CD4-positive, alpha-beta T cell (primary cell): ENCODE measurements around the gene ARL5C. TPM values are rescaled to one million over a fixed set of nuclear protein-coding genes. Genes with fewer than 3 reads are reported as not detected.

Source experiments
- ATAC-seq: fragments of 200-7000 bp; cut with Tn5 transposase; one replicate; pipeline ENCODE4 v1.10.0; 2022; ENCODE audit warnings: mild to moderate bottlenecking; ENCODE audit not compliant: poor library complexity
- CTCF ChIA-PET: fragments of 350-600 bp; sonication (Branson Sonifier 250); formaldehyde crosslinking; loops from one replicate; lab custom pipeline; 2021; ENCODE audit warnings: antibody characterized with exemption, inconsistent platforms; lab: Charles Lee
- POLR2A ChIA-PET: fragments of 350-600 bp; sonication (Branson Sonifier 250); formaldehyde crosslinking; loops from one replicate; lab custom pipeline; 2021; ENCODE audit warnings: antibody characterized with exemption, inconsistent platforms; lab: Charles Lee
- DNase-seq, 14 experiments: peaks; one replicate each; pipeline ENCODE4 v3.0.0-alpha.2; 2013 to 2020; ENCODE audit warnings: mixed read lengths in 2 of 14
- H3K27ac ChIP-seq, 2 donors: one replicate each; pipeline versions ENCODE4 v1.5.1 to v1.7.0; 2013; ENCODE audit warnings: low read length in 2 of 2, low read depth in 1 of 2, mild to moderate bottlenecking in 1 of 2
- H3K27me3 ChIP-seq, 2 experiments: 1 replicate in 1 of 2; 2 replicates in 1 of 2; pipeline versions ENCODE4 v1.6.1 to v1.7.0; 2013; ENCODE audit warnings: low read length in 2 of 2, control low read depth in 1 of 2, mild to moderate bottlenecking in 1 of 2, moderate library complexity in 1 of 2; ENCODE audit not compliant: insufficient read depth in 2 of 2, control insufficient read depth in 1 of 2
- H3K36me3 ChIP-seq: one replicate; pipeline ENCODE4 v1.6.1; 2013; ENCODE audit warnings: low read length, control low read depth; ENCODE audit not compliant: insufficient read depth
- H3K4me1 ChIP-seq: one replicate; pipeline ENCODE4 v1.6.1; 2013; ENCODE audit warnings: low read length, control low read depth; ENCODE audit not compliant: insufficient read depth
- H3K4me3 ChIP-seq: one replicate; pipeline ENCODE4 v1.5.1; 2013; ENCODE audit warnings: mild to moderate bottlenecking, low read length, moderate library complexity
- H3K9me3 ChIP-seq, 2 experiments: 1 replicate in 1 of 2; 2 replicates in 1 of 2; pipeline versions ENCODE4 v1.6.1 to v1.7.0; 2013; ENCODE audit warnings: low read length in 2 of 2, mild to moderate bottlenecking in 2 of 2, control low read depth in 1 of 2, moderate library complexity in 1 of 2; ENCODE audit not compliant: control insufficient read depth in 1 of 2, insufficient read depth in 1 of 2
- H3K27ac Mint-ChIP-seq: one replicate; pipeline ENCODE4 v1.8.0; 2020; ENCODE audit warnings: mixed read lengths
- H3K27me3 Mint-ChIP-seq: one replicate; pipeline ENCODE4 v1.8.0; 2021; ENCODE audit warnings: mixed read lengths
- H3K36me3 Mint-ChIP-seq: one replicate; pipeline ENCODE4 v1.8.0; 2021; ENCODE audit warnings: low read depth, mixed read lengths
- H3K4me1 Mint-ChIP-seq: one replicate; pipeline ENCODE4 v1.8.0; 2021; ENCODE audit warnings: low read depth, mixed read lengths
- H3K4me3 Mint-ChIP-seq: one replicate; pipeline ENCODE4 v1.8.0; 2020; ENCODE audit warnings: mild to moderate bottlenecking, mixed read lengths
- H3K9me3 Mint-ChIP-seq: one replicate; pipeline ENCODE4 v1.8.0; 2020; ENCODE audit warnings: mixed read lengths
- intact Hi-C, 2 experiments: fragments of 100-400 bp; cut with DNase I in 1 of 2; cut with micrococcal nuclease in 1 of 2; formaldehyde crosslinking; loops; one replicate each; pipeline versions ENCODE4 v1.15.1 to v1.9.0; 2023 to 2025; cut with DNase I, micrococcal nuclease
- total RNA-seq, 174 experiments: library from RNA in 2 of 174; stranded (reverse) in 2 of 174; gene quantifications; one replicate each; pipeline ENCODE4 v1.2.3 and lab custom pipeline; 2021 to 2026
- TF ChIP-seq, protein P1 (sequence below): fragments of 200-600 bp; IDR thresholded peaks from one replicate; pipeline ENCODE4 v1.8.0; 2022; ENCODE audit warnings: antibody characterized with exemption, mild to moderate bottlenecking

The ARL5C gene
- total RNA-seq, 2 experiments from 2014 or later, result not detected

GRCh38 chr17:39186481-39187002, 20.6 kb upstream of the ARL5C start:
- H3K36me3 Mint-ChIP-seq, result peaks cover 41% of the 10 kb centered on the region
- TF ChIP-seq, protein P1, sequence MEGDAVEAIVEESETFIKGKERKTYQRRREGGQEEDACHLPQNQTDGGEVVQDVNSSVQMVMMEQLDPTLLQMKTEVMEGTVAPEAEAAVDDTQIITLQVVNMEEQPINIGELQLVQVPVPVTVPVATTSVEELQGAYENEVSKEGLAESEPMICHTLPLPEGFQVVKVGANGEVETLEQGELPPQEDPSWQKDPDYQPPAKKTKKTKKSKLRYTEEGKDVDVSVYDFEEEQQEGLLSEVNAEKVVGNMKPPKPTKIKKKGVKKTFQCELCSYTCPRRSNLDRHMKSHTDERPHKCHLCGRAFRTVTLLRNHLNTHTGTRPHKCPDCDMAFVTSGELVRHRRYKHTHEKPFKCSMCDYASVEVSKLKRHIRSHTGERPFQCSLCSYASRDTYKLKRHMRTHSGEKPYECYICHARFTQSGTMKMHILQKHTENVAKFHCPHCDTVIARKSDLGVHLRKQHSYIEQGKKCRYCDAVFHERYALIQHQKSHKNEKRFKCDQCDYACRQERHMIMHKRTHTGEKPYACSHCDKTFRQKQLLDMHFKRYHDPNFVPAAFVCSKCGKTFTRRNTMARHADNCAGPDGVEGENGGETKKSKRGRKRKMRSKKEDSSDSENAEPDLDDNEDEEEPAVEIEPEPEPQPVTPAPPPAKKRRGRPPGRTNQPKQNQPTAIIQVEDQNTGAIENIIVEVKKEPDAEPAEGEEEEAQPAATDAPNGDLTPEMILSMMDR, result no peak
- ChIA-PET CTCF (interaction anchor here (1.1 kb wide), 1 partner anchor 22 kb away, joined by 4 read pairs; no protein-coding TSS in a partner anchor), POLR2A (no interaction called here)
- DNase-seq (no peak), ATAC-seq (no peak)
- H3K4me1 Mint-ChIP-seq, result no peaks in the 10 kb centered on the region
- H3K9me3 Mint-ChIP-seq, result no peaks in the 10 kb centered on the region
- Histone ChIP-seq H3K27me3 (no peaks in the 10 kb centered on the region), H3K36me3 (peaks cover 58% of the 10 kb centered on the region), H3K4me3 (no peak overlapping the region), H3K4me1 (no peaks in the 10 kb centered on the region), H3K9me3 (no peaks in the 10 kb centered on the region), H3K27ac (no peak overlapping the region)
- H3K4me3 Mint-ChIP-seq, result no peak overlapping the region
- no peak overlapping the region for H3K27ac Mint-ChIP-seq
- no peaks in the 10 kb centered on the region for H3K27me3 Mint-ChIP-seq
- intact Hi-C loops, result no loop called here

DNA sequence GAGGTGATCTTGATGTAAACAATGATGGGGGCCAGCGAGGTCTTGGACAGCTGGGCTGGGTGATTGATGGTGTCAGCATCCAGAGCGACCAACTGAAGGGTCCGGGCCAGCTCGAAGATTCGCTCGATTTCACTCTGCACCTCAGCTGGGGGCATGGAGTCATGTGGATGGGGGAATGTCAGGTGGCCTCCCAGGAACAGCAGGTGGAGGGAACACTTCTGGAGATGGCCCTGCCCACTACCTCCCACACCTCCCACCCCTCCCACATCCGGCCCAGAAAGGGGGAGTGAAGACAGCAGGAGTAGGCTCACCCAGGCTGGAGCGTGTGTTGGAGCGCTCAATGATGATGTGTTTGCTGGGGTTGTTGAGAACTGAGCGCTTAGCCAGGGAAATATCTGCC, 17.8 kb upstream of the ARL5C start:
- Mint-ChIP-seq H3K36me3 (peaks cover 47% of the 10 kb centered on the region), H3K4me1 (no peaks in the 10 kb centered on the region), H3K9me3 (no peaks in the 10 kb centered on the region), H3K4me3 (no peak overlapping the region), H3K27me3 (no peaks in the 10 kb centered on the region), H3K27ac (no peak overlapping the region)
- Histone ChIP-seq H3K9me3 (no peaks in the 10 kb centered on the region), H3K4me3 (no peak overlapping the region), H3K36me3 (peaks cover 47% of the 10 kb centered on the region), H3K27me3 (no peaks in the 10 kb centered on the region), H3K4me1 (no peaks in the 10 kb centered on the region), H3K27ac (no peak overlapping the region)
- POLR2A ChIA-PET, result interaction anchor here (0.8 kb wide), 1 partner anchor 16 kb away, joined by 3 read pairs; no protein-coding TSS in a partner anchor
- CTCF ChIA-PET, result interaction anchor here (1.1 kb wide), 1 partner anchor 9 kb away, joined by 4 read pairs; no protein-coding TSS in a partner anchor
- TF ChIP-seq, protein P1, result no peak
- intact Hi-C loops, result no loop called here
- no peak for ATAC-seq
- no peak for DNase-seq

DNA sequence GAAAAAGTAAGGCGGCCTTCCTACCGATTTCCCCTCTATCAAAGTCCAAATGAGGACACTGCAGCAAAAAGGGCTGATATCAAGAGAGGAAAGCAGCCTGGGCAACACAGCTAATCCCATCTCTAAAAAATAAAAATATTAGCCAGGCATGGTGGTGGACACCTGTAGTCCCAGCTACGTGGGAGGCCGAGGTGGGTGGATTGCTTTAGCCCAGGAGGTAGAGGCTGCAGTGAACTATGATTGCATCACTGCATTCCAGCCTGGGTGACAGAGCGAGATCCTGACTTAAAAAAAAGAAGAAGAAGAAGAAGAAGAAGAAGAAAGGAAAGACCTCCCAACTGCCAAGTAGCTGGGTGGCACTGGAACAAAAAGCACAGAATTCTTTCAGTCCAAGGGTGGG, 17.1 kb upstream of the ARL5C start:
- no peaks in the 10 kb centered on the region for H3K4me1 Mint-ChIP-seq
- CTCF ChIA-PET, result interaction anchor here (1.1 kb wide), 1 partner anchor 9 kb away, joined by 4 read pairs; no protein-coding TSS in a partner anchor
- Histone ChIP-seq H3K27ac (no peak overlapping the region), H3K4me3 (no peak overlapping the region), H3K36me3 (peaks cover 45% of the 10 kb centered on the region), H3K9me3 (no peaks in the 10 kb centered on the region), H3K27me3 (no peaks in the 10 kb centered on the region), H3K4me1 (no peaks in the 10 kb centered on the region)
- DNase-seq, result no peak
- POLR2A ChIA-PET, result interaction anchor here (0.8 kb wide), 1 partner anchor 17 kb away, joined by 3 read pairs; no protein-coding TSS in a partner anchor
- no peak overlapping the region for H3K4me3 Mint-ChIP-seq
- H3K27me3 Mint-ChIP-seq, result no peaks in the 10 kb centered on the region
- TF ChIP-seq, protein P1, result no peak
- ATAC-seq, result no peak
- H3K27ac Mint-ChIP-seq, result no peak overlapping the region
- no peaks in the 10 kb centered on the region for H3K9me3 Mint-ChIP-seq
- peaks cover 54% of the 10 kb centered on the region for H3K36me3 Mint-ChIP-seq
- intact Hi-C loops, result no loop called here
